Upper lobe of right lung (tissue), 1 donor: ENCODE data around the gene DENND1B. TPM values are rescaled to one million over a fixed set of nuclear protein-coding genes. Genes with fewer than 3 reads are reported as not detected.

Experiments
- ATAC-seq: fragments of 200-7000 bp; cut with Tn5 transposase; one replicate; pipeline ENCODE4 v1.9.1; 2020; ENCODE audit warnings: mild to moderate bottlenecking, moderate library complexity
- DNase-seq: peaks from one replicate; pipeline ENCODE4 v3.0.0-alpha.2; 2020
- H3K27ac ChIP-seq: fragments of 200-600 bp; one replicate; pipeline ENCODE4 v1.8.0; 2022
- H3K27me3 ChIP-seq: fragments of 200-600 bp; one replicate; pipeline ENCODE4 v1.8.0; 2022; ENCODE audit warnings: mild to moderate bottlenecking
- H3K36me3 ChIP-seq: fragments of 200-600 bp; one replicate; pipeline ENCODE4 v1.8.0; 2022
- H3K4me1 ChIP-seq: fragments of 200-600 bp; one replicate; pipeline ENCODE4 v1.8.0; 2022
- H3K4me3 ChIP-seq: fragments of 200-600 bp; one replicate; pipeline ENCODE4 v1.8.0; 2022; ENCODE audit warnings: mild to moderate bottlenecking
- H3K9me3 ChIP-seq: fragments of 200-600 bp; one replicate; pipeline ENCODE4 v1.8.0; 2022
- intact Hi-C: fragments of 100-400 bp; cut with DNase I; formaldehyde crosslinking; loops from one replicate; pipeline ENCODE4 v1.11.0; 2022
- total RNA-seq: library from RNA; stranded (reverse); fragmentation: NEBNext Ultra II Directional; extraction: Animal tissue kit (Norgen Biotek cat#: 25700); gene quantifications from one replicate; pipeline ENCODE4 v1.2.1, GENCODE V29; 2021
- TF ChIP-seq, protein P1 (sequence below): fragments of 200-600 bp; IDR thresholded peaks from one replicate; pipeline ENCODE4 v1.8.0; 2022; ENCODE audit warnings: antibody characterized with exemption
- donor health status: DM: no; HTN: yes; CAD: no; lungs with severe emphysema.

DENND1B gene
- total RNA-seq, 1 donor from 2014 or later: 20.1 TPM

DNA sequence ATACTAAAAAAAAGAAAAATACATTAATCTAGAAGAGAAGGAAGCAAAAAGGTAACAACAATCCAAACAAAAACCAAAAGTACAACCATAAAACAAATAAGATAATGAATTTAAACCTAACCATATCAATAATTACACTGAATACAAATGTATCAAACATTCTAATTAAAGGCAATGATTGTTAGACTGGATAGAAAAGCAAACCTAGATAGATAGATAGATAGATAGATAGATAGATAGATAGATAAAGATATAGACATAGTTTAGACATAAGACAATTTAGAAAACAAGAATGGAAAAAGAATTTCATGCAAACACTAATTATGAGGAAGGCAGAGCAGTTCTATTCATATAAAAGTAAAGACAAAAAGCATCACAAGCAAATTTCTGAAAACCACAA is 24.9 kb downstream of the DENND1B start:
- Histone ChIP-seq H3K36me3 (no peaks in the 10 kb centered on the region), H3K4me1 (no peaks in the 10 kb centered on the region), H3K4me3 (no peak overlapping the region), H3K27me3 (no peaks in the 10 kb centered on the region), H3K9me3 (no peaks in the 10 kb centered on the region), H3K27ac (no peak overlapping the region)
- no peak for ATAC-seq
- intact Hi-C loops: no loop called here
- DNase-seq: no peak
- TF ChIP-seq, protein P1, sequence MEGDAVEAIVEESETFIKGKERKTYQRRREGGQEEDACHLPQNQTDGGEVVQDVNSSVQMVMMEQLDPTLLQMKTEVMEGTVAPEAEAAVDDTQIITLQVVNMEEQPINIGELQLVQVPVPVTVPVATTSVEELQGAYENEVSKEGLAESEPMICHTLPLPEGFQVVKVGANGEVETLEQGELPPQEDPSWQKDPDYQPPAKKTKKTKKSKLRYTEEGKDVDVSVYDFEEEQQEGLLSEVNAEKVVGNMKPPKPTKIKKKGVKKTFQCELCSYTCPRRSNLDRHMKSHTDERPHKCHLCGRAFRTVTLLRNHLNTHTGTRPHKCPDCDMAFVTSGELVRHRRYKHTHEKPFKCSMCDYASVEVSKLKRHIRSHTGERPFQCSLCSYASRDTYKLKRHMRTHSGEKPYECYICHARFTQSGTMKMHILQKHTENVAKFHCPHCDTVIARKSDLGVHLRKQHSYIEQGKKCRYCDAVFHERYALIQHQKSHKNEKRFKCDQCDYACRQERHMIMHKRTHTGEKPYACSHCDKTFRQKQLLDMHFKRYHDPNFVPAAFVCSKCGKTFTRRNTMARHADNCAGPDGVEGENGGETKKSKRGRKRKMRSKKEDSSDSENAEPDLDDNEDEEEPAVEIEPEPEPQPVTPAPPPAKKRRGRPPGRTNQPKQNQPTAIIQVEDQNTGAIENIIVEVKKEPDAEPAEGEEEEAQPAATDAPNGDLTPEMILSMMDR: no peak

DNA sequence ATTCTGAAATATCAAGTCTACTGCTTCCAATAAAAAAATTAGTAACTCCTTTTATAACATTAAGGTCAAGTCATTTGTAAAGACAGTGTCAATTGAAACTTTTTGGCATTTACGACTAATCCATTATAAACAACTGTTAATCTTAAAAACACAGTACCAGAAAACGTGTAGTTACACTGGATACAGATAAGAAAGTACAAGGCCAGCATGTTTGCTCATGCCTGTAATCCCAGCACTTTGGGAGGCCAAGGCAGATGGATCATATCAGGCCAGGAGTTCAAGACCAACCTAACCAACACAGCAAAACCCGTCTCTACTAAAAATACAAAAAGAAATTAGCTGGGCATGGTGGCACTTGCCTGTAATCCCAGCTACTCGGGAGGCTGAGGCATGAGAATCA is 29.4 kb downstream of the DENND1B start:
- DNase-seq (no peak), ATAC-seq (no peak)
- peaks cover 8% of the 10 kb centered on the region for H3K4me1 ChIP-seq
- H3K27me3 ChIP-seq: no peaks in the 10 kb centered on the region
- no peak overlapping the region for H3K27ac ChIP-seq
- H3K36me3 ChIP-seq: no peaks in the 10 kb centered on the region
- TF ChIP-seq, protein P1: no peak
- intact Hi-C loops: no loop called here
- H3K9me3 ChIP-seq: no peaks in the 10 kb centered on the region
- no peak overlapping the region for H3K4me3 ChIP-seq

DNA sequence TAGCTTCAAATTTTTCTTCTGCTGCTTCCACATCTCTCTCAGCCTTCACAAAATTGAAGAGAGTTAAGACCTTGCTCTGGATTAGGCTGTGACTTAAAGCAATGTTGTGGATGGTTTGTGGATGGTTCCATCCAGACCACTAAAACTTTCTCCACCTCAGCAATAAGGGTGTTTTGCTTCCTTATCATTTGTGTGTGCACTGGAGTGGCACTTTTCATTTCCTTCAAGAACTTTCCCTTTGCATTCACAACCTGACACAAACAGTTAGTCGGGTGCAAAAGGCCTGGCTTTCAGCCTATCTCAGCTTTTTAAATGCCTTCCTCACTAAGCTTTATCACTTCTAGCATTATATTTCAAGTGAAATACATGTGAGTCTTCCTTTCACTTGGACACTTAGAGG is 30.3 kb downstream of the DENND1B start:
- DNase-seq (no peak), ATAC-seq (no peak)
- Histone ChIP-seq H3K9me3 (no peaks in the 10 kb centered on the region), H3K27me3 (no peaks in the 10 kb centered on the region), H3K36me3 (no peaks in the 10 kb centered on the region), H3K4me3 (no peak overlapping the region), H3K4me1 (peaks cover 8% of the 10 kb centered on the region), H3K27ac (no peak overlapping the region)
- TF ChIP-seq, protein P1: no peak
- intact Hi-C loops: no loop called here

DNA sequence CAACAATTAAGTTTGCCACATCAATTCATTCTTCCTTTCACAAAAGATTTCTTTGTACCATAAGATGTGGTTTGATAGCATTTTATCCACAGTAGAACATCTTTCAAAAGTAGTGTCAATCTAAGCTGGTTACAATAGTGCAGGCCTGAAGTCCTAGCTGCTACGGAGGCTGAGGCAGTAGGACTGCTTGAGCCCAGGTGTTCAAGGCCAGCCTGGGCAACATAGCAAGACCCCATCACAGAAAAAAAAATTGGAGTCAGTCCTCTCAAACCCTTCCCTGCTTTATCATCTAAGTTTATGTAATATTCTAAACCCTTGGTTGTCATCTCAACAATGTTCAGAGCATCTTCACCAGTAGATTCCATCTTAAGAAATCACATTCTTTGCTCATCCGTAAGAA is 31.7 kb downstream of the DENND1B start:
- H3K27me3 ChIP-seq: no peaks in the 10 kb centered on the region
- no peaks in the 10 kb centered on the region for H3K9me3 ChIP-seq
- H3K4me3 ChIP-seq: no peak overlapping the region
- no peaks in the 10 kb centered on the region for H3K36me3 ChIP-seq
- no peak for ATAC-seq
- peaks cover 8% of the 10 kb centered on the region for H3K4me1 ChIP-seq
- TF ChIP-seq, protein P1: no peak
- no peak overlapping the region for H3K27ac ChIP-seq
- no peak for DNase-seq
- intact Hi-C loops: no loop called here

DNA sequence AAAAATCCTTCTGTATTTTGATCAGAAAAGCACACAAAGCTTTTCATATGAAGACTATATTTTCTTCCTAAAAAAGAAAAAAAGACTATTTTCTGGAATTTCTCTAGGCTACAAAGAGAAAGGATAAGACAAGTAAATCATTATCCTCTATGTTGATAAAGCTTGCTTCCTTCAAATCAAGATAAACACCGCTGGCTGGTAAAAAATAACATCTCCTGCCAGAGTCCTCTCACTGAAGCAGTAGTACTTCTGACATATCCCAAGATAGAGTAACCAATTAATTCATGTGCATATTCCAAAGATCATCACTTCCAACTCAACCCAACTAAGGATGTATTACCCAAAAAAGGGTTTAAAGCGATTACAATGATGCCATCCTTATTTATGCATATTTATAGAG is 34.3 kb downstream of the DENND1B start:
- DNase-seq (no peak), ATAC-seq (no peak)
- no peak overlapping the region for H3K27ac ChIP-seq
- no peaks in the 10 kb centered on the region for H3K36me3 ChIP-seq
- no peaks in the 10 kb centered on the region for H3K9me3 ChIP-seq
- no peak overlapping the region for H3K4me3 ChIP-seq
- peaks cover 8% of the 10 kb centered on the region for H3K4me1 ChIP-seq
- TF ChIP-seq, protein P1: no peak
- H3K27me3 ChIP-seq: no peaks in the 10 kb centered on the region
- intact Hi-C loops: no loop called here

DNA sequence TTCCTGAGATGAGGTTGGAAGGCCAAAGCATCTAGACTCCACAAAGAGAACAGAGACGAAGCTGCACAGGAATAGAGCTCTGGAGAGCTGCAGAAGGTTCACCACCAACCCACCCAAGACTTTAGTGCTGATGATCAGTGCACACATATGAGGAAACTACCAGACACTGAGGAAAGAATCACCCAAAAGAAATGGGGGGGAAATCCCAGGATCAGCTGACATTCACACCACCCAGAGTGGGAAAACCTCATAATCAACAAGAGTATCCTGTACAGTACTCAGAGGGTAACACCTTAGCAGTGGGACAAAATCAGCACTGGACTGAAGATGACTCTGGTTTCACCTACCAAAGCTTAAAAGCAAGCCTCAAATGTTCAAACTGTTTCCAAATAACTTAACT is 36.4 kb downstream of the DENND1B start:
- TF ChIP-seq, protein P1: no peak
- Histone ChIP-seq H3K36me3 (no peaks in the 10 kb centered on the region), H3K27ac (no peak overlapping the region), H3K27me3 (no peaks in the 10 kb centered on the region), H3K4me1 (peaks cover 8% of the 10 kb centered on the region), H3K9me3 (no peaks in the 10 kb centered on the region), H3K4me3 (no peak overlapping the region)
- DNase-seq: no peak
- ATAC-seq: no peak
- intact Hi-C loops: no loop called here
